Fibroblast of skin of abdomen (primary cell): Measurements from ENCODE around the gene SCRN1.

Source experiments
- DNase-seq: peaks from one replicate; pipeline ENCODE4 v3.0.0-alpha.2; 2013

The SCRN1 gene

DNA sequence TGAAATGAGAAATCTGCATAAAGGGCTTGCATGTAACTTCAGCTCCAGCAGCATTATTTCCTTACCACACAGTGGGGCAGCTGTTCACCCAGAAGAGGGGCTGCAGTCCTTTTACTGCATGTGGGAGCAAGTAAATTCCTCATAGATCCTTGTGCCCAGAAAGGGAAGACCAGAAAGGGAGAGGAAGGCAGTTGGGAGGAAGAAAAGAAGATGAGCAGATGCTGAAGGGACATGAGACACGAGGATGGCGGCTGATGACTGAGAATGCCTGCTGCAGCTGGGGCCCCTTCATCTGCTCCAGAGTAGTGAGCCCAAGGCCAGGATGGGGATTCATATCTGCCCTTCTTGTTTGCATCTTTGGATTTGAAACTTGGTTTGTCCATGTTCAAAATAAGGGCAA is 102.8 kb downstream of the SCRN1 start:
- DNase-seq = no peak

DNA sequence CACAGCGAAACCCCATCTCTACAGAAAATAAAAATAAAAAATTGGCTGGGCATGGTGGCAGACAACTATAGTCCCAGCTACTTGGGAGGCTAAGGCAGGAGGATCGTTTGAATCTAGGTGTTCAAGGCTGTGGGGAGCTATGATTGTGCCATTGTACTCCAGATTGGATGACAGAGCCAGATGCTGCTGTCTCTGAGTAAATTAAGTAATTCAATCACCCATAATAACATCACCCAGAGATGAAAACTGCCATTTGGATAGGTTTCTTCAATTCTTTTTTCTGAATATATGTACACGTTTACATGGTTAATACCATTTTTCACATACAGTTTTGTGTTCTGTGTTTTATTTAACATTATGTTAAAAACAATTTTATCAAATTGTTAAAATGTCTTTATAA is 104.0 kb downstream of the SCRN1 start:
- DNase-seq = no peak

DNA sequence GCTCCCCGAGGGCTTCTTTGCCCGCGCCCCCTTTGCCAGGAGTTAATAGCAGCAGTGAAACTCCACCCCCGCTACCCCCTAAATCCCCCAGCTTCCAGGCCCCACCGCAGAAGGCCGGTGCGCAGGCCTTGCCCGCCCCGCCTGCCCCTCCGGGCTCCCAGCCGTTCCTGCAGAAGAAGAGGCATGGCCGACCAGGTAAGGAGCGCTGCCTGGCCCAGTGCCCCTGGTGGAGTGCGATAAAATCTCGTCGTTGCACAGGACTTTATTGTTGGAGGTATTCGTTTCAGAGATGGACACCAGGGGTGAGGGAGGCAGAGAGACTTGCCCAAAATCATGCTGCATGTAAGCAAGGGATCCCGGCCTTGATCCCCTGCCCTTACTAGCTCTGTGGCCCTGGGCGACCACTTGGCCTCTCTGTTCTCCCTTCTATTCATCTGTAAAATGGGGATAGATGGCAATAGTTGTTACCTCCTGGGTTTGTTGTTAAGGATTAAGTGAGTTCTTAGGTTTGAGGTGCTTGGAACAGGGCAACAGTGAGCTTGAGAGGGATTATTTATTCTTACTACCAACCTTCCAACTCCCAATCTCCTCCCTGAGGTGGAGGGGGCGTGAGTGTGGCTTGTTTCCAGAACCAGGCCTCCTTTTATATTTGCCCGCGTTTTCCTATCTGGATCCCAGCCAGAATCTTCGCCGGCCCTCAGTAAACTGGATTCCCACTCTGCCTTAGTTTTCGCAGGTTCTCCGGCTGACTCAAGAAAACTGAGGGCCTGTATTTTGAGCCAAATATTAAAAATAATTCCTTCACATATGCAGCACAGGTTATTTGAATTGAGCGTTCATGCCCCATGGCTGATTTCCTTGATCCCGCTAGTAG is 105.0 kb downstream of the SCRN1 start:
- DNase-seq = no peak

DNA sequence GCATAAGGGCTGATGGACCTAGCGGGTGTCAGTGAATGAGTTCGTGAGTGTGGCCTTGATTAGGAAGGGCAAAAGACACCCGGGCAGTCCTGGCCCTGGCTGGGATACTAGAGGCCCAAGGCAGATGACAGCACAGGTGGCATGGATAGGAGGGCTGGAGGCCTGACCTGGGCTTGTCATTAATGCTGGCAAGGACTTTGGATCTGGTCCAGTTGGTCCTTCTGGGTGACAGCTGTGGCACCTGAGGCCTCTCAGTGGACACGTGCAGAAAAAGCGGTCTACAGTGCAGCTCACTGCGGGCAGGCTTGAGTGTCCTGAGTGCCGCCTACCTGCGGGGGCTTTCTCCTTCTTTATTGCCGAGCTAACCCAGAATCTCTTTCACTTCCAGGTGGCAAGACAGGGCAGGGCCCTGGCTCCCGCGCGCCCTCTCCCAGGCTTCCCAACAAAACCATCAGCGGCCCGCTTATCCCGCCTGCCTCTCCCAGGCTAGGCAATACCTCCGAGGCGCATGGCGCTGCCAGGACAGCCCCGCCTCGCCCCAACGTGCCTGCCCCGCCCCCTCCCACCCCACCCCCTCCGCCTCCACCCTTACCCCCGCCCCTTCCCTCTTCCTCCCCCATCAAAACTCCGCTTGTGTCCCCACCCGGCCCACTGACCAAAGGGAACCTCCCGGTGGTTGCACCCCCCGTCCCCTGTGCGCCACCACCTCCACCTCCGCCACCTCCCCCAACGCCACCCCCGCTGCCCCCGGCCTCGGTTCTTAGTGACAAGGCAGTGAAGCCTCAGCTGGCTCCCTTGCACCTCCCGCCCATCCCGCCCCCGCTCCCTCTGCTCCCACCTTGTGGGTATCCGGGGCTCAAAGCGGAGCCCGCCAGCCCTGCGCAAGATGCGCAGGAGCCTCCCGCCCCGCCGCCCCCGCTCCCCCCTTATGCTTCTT is 105.9 kb downstream of the SCRN1 start:
- no peak for DNase-seq

DNA sequence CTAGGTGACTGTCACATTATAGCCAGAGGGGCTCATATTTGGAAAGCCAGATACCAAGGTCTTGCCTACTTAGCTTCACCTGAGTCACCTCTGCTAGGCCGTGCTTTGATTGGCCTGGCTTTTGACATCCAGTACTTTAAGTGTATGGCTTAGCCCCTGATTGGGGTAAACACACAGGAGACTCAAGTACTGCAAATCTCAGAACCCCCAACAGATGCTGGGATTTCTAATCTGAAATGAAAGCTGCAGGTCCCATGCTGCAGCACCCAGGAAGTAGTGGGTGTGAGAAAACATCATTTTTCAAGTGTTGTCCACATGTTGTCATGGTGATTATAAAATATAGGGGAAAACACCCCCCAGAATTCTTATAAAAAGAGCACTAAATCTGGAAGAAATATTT is 107.1 kb downstream of the SCRN1 start:
- DNase-seq = no peak

DNA sequence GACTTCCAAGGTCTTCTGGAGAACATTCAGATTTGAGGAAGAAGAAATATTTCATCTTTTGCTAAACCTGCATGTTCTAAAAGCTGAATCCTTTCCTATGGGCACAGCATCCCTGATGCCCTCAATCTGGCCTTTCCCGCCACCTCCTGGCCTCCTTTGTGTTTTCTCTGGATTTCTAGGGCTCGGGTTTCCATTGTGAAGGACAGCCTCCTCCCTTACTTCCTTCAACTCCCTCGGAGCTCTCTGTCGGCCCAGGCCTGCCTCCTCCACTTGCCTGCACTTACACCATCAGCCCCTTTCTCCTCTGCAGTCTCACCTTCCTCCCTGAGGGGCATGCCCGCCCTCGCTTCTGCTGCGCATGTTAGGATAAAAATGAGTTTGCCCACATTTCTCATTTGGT is 107.9 kb downstream of the SCRN1 start:
- DNase-seq = no peak

DNA sequence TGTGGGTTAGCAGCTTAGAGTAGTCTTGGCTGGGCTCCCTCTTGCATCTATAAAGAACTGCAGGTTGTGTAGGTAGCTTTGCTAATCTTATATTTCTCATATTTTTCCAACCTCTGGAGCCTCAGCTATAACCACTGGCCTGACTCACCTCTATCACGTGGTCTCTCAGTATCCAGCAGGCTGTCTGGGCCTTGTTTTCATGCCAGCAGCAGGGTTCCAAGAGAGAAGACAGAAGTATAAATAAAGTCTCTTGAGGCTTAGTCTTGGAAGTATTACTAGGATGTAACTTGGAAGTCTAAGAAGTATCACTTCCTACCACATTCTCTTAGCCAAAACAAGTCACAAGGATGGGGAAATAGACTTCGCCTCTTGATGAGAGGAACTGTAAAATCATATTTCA is 110.0 kb downstream of the SCRN1 start:
- peak; percentile 31 for DNase-seq

DNA sequence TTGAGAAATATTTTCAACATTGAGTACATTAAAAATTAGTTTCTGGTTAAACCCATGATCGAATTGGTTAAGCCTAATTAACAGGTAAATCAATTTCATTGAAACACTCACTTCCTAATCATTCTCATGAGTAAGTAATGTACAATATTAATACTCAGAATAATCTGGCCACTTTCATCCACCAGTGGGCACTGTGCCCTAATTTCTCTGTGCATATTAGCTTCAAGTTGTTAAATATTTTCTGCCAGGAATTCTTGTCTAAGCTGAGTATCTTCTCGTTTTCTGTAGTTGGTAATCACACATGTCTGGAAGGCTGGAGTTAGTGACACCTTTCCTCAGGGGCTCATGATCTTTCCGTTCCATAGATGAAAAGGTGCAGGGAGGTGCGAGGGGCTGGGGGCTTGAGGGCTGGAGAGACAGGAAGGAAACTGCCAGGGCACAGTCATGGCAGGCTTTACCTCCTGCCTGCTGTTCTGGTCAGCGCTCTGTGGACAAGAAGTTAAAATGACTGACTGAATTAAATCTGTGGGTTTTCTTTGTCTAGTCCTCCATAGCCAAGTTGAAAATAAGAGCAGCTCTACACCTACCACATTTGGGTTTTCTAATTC is 111.4 kb downstream of the SCRN1 start:
- peak; percentile 37 for DNase-seq

DNA sequence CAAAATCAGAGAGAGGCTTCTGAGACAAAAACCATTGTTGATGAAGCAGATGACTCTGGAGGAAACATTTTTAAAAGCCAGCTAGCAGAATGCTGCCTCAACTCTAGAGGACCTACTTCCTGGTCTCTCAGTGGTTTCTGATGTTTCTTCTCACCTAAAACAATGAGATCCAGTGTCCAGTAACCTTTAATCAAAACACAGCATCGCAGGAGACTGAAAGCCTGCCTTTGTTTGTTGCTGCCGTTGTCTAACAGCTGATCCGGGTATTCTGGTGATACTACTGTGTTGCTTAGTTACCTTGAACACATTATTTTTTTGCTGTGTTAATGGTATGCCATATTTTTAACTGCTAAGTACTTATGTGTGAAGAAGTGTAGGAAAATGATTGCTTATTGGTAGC is 112.4 kb downstream of the SCRN1 start:
- DNase-seq = no peak

DNA sequence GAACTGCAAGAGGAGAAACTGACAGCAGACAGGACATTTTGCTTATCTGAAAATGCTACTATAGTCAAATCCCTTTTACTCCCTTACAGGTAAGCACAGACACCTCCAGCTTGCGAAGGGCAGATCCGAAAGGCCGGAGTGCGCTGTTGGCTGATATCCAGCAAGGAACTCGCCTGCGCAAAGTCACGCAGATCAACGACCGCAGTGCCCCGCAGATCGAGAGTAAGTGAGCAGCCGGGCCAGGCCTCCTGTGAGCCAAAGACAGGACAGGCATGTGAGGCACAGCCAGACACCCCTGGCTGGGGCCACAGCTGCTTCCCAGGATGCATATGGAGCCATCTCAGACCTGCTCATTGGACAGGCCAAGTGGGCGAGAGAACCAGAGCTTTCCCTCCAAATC is 113.9 kb downstream of the SCRN1 start:
- DNase-seq = no peak

DNA sequence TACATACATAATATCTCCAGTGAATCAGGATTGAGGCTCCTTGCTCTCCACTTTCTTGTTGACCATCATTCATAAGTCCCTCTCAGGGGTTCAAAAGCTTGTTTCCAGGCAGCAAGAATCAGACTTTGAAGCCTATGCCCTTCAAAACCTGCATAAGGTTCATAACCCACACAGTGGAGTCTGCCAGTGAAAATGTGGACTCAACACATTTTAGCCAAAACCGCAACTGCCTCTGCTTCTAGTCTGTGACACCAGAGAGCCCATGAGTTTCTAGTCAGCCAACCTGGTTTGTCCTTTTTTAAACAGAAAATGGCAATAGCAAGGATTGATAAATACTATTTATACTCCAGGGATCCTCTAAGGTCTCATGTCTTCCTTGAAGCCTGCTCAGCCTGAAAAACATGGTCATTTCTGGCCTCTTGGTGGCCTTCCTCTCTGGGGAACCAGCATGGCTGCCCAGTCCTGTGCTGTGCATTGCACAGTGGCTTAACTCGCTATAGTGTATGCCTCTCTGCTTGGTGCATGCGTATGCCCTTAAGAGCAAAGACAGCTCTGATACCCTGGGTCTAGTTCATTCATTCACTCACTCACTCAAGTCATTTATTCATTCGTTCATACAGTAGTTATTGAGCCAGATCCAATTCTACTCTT is 115.8 kb downstream of the SCRN1 start:
- DNase-seq = no peak

DNA sequence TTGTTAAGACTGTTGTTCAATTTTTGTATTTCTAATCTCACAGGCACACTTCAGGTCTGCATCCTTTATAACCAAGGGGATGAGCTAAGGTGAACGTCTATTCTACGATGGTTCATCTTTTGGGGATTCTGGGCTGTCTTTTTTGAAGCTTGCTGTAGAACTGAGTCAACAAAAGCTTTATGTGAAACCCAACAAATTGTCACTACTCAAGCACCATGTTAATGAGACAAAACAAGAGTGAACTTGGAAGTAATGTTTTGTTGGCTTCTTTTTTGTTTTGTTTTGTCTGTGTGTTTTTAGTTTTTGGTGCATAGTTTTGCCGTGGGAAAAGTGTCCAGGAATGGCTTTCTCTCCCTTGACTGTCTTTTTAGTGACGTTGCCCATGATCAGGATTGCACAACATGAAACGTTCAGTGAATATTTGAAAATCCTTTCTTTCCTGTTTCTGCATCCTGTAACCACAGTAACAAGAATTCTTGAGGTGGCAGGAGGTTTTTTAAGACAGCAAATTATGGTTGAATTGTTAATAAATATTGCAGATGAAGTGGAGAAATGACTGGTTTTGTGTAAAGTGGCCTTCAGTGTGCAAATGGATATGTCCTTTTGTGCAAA is 117.7 kb downstream of the SCRN1 start:
- peak; percentile 72 for DNase-seq
